ENCODE data around the gene KCNG2. TPM values are rescaled to one million over a fixed set of nuclear protein-coding genes. Genes with fewer than 3 reads are reported as not detected.
A peak's percentile ranks its signal among the peaks of the same experiment; 100 is the strongest.

KCNG2 gene
- total RNA-seq, 1 donor from 2014 or later, result not detected

GRCh38 chr18:79799619-79800370 lies 2.1 kb downstream of the KCNG2 start:
- no peaks in the 10 kb centered on the region for H3K9me3 Mint-ChIP-seq
- TF ChIP-seq CTCF (IDR thresholded peaks at IDR 0.05), result no peak
- H3K4me3 Mint-ChIP-seq, result peak overlapping the region; percentile 49
- H3K27me3 Mint-ChIP-seq, result peaks cover 20% of the 10 kb centered on the region
- DNase-seq (no peak), ATAC-seq (ENCODE audit: low read depth) (peak; percentile 21)
- CTCF ChIA-PET, result no interaction called here
- POLR2A ChIA-PET, result interaction anchor here (0.9 kb wide), 1 partner anchor 146 kb away, joined by 3 read pairs; no protein-coding TSS in a partner anchor
- intact Hi-C loops (cut with micrococcal nuclease), result loop anchor here (5.0 kb wide), 2 partner anchors 163 to 233 kb away; partner anchors contain the start of genes HSBP1L1 and RBFA
- H3K36me3 Mint-ChIP-seq (ENCODE audit: low read depth), result no peaks in the 10 kb centered on the region
- H3K27ac Mint-ChIP-seq, result no peak overlapping the region
- H3K4me1 Mint-ChIP-seq, result peaks cover 19% of the 10 kb centered on the region

GRCh38 chr18:79800371-79801180 lies 2.8 kb downstream of the KCNG2 start:
- Mint-ChIP-seq H3K4me1 (peaks cover 27% of the 10 kb centered on the region), H3K27me3 (peaks cover 20% of the 10 kb centered on the region), H3K4me3 (no peak overlapping the region), H3K9me3 (no peaks in the 10 kb centered on the region), H3K36me3 (ENCODE audit: low read depth) (no peaks in the 10 kb centered on the region), H3K27ac (no peak overlapping the region)
- no peak for TF ChIP-seq CTCF (IDR thresholded peaks at IDR 0.05)
- CTCF ChIA-PET, result no interaction called here
- DNase-seq, result no peak
- ATAC-seq (ENCODE audit: low read depth), result no peak
- POLR2A ChIA-PET, result no interaction called here
- intact Hi-C loops (cut with micrococcal nuclease), result no loop called here

GRCh38 chr18:79801217-79801616 lies 3.5 kb downstream of the KCNG2 start:
- no peak for ATAC-seq (ENCODE audit: low read depth)
- Mint-ChIP-seq H3K27ac (no peak overlapping the region), H3K27me3 (peaks cover 20% of the 10 kb centered on the region), H3K9me3 (no peaks in the 10 kb centered on the region), H3K36me3 (ENCODE audit: low read depth) (no peaks in the 10 kb centered on the region), H3K4me3 (no peak overlapping the region), H3K4me1 (peaks cover 29% of the 10 kb centered on the region)
- ChIA-PET POLR2A (no interaction called here), CTCF (no interaction called here)
- no peak for TF ChIP-seq CTCF (IDR thresholded peaks at IDR 0.05)
- intact Hi-C loops (cut with micrococcal nuclease), result no loop called here
- no peak for DNase-seq

GRCh38 chr18:79801641-79802040 lies 3.9 kb downstream of the KCNG2 start:
- TF ChIP-seq CTCF (IDR thresholded peaks at IDR 0.05), result no peak
- Mint-ChIP-seq H3K27me3 (peaks cover 20% of the 10 kb centered on the region), H3K4me3 (no peak overlapping the region), H3K36me3 (ENCODE audit: low read depth) (no peaks in the 10 kb centered on the region), H3K4me1 (peaks cover 29% of the 10 kb centered on the region), H3K9me3 (no peaks in the 10 kb centered on the region), H3K27ac (no peak overlapping the region)
- intact Hi-C loops (cut with micrococcal nuclease), result no loop called here
- ChIA-PET POLR2A (no interaction called here), CTCF (no interaction called here)
- DNase-seq (no peak), ATAC-seq (ENCODE audit: low read depth) (no peak)

GRCh38 chr18:79802298-79802697 lies 4.6 kb downstream of the KCNG2 start:
- ATAC-seq (ENCODE audit: low read depth), result no peak
- no peak overlapping the region for H3K4me3 Mint-ChIP-seq
- H3K36me3 Mint-ChIP-seq (ENCODE audit: low read depth), result no peaks in the 10 kb centered on the region
- DNase-seq, result no peak
- H3K27me3 Mint-ChIP-seq, result peaks cover 16% of the 10 kb centered on the region
- no peak overlapping the region for H3K27ac Mint-ChIP-seq
- POLR2A ChIA-PET, result no interaction called here
- intact Hi-C loops (cut with micrococcal nuclease), result no loop called here
- no peak for TF ChIP-seq CTCF (IDR thresholded peaks at IDR 0.05)
- CTCF ChIA-PET, result no interaction called here
- H3K9me3 Mint-ChIP-seq, result no peaks in the 10 kb centered on the region
- peaks cover 27% of the 10 kb centered on the region for H3K4me1 Mint-ChIP-seq
